AG04450 (cell line): ENCODE data around the gene CROCC. TPM values are rescaled to one million over a fixed set of nuclear protein-coding genes. Genes with fewer than 3 reads are reported as not detected.

ENCODE experiments used
- CTCF ChIA-PET: fragments of 300-600, 350-600 bp; formaldehyde crosslinking; extraction: SDS; loops from one replicate; lab custom pipeline; 2022; ENCODE audit warnings: antibody characterized with exemption, inconsistent platforms; lab: Charles Lee
- POLR2A ChIA-PET: fragments of 350-600 bp; formaldehyde crosslinking; extraction: SDS; loops from one replicate; lab custom pipeline; 2021; ENCODE audit warnings: antibody characterized with exemption, inconsistent platforms; lab: Yijun Ruan, JAX
- DNase-seq: peaks from one replicate; pipeline ENCODE4 v3.0.0-alpha.2; 2011; ENCODE audit warnings: low read depth, low spot score
- H3K27ac ChIP-seq: one replicate; pipeline ENCODE4 v1.5.1; 2012; ENCODE audit warnings: low read depth, low read length, control low read depth
- H3K27me3 ChIP-seq: one replicate; pipeline ENCODE4 v1.6.0; 2012; ENCODE audit warnings: low read length; ENCODE audit not compliant: control insufficient read depth, insufficient read depth
- H3K4me3 ChIP-seq: 2 replicates; pipeline ENCODE4 v1.5.1; 2011; ENCODE audit warnings: mild to moderate bottlenecking, low read depth, low read length, control low read depth
- H3K9me3 ChIP-seq: 2 replicates; pipeline ENCODE4 v1.5.1; 2012; ENCODE audit warnings: low read length; ENCODE audit not compliant: control insufficient read depth, insufficient read depth
- polyA plus RNA-seq: library from polyadenylated mRNA; depleted of rRNA; stranded (reverse); fragments of >200 nt; gene quantifications from 2 replicates; pipeline ENCODE4 v1.2.3, GENCODE V29; 2011
- TF ChIP-seq, protein P1 (sequence below): IDR thresholded peaks from 2 replicates; pipeline ENCODE4 v1.5.1; 2011; ENCODE audit warnings: low read depth, low read length, control low read depth, inconsistent platforms

CROCC gene
- polyA plus RNA-seq, 1 experiment, result 4.2 TPM

DNA sequence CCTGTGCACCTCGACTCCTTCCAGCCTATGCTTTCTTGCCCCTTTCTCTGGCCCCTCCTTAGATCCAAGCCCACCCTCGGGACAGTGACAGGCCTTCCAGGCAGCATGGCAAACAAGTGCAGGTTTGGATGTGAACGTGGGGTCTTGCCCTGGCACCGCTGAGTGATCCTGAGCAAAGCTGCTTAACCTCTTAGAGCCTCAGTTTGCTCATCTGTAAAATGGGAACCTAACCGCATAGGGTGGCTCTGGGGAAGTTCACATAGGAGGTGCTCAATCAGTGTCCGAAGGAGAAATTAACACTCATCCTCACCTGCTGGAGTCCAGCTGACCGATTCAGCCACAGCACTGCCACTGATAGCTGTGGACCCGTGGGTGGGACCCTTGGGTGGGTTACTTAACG, 51.5 kb downstream of the CROCC start:
- no peak overlapping the region for H3K27ac ChIP-seq
- H3K9me3 ChIP-seq, result peaks cover under 1% of the 10 kb centered on the region; the same call in 1 of the 2 replicates
- TF ChIP-seq, protein P1, sequence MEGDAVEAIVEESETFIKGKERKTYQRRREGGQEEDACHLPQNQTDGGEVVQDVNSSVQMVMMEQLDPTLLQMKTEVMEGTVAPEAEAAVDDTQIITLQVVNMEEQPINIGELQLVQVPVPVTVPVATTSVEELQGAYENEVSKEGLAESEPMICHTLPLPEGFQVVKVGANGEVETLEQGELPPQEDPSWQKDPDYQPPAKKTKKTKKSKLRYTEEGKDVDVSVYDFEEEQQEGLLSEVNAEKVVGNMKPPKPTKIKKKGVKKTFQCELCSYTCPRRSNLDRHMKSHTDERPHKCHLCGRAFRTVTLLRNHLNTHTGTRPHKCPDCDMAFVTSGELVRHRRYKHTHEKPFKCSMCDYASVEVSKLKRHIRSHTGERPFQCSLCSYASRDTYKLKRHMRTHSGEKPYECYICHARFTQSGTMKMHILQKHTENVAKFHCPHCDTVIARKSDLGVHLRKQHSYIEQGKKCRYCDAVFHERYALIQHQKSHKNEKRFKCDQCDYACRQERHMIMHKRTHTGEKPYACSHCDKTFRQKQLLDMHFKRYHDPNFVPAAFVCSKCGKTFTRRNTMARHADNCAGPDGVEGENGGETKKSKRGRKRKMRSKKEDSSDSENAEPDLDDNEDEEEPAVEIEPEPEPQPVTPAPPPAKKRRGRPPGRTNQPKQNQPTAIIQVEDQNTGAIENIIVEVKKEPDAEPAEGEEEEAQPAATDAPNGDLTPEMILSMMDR, result no peak
- H3K4me3 ChIP-seq, result no peak overlapping the region
- ChIA-PET POLR2A (no interaction called here), CTCF (interaction anchor here (1.7 kb wide), 1 partner anchor 13 kb away, joined by 17 read pairs; no protein-coding TSS in a partner anchor)
- no peaks in the 10 kb centered on the region for H3K27me3 ChIP-seq
- DNase-seq, result no peak

DNA sequence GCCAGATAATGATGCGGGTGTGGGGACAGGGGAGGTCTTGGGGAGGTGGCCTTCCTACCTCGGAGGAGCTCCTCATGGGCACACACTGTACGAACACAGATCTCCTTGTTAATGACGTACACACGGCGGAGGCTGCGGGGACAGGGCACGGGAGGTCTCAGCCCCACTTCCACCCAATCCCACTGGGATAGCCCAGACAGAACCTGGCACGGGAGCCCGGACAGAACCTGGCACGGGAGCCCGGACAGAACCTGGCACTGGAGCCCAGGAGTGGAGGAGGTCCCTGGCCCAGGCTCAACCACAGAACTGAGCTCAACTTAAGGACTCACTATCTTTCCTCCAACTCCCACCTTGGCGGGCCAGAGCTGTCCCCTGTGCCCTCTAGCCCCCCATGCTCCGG, 53.5 kb downstream of the CROCC start:
- Histone ChIP-seq H3K27ac (no peak overlapping the region), H3K9me3 (no peaks in the 10 kb centered on the region; the same call in 1 of the 2 replicates), H3K27me3 (no peaks in the 10 kb centered on the region), H3K4me3 (no peak overlapping the region)
- POLR2A ChIA-PET, result no interaction called here
- CTCF ChIA-PET, result no interaction called here
- DNase-seq, result no peak
- TF ChIP-seq, protein P1, result no peak

GRCh38 chr1:16975838-16976237, 54.1 kb downstream of the CROCC start:
- Histone ChIP-seq H3K9me3 (no peaks in the 10 kb centered on the region; the same call in 1 of the 2 replicates), H3K27me3 (no peaks in the 10 kb centered on the region), H3K4me3 (no peak overlapping the region), H3K27ac (no peak overlapping the region)
- POLR2A ChIA-PET, result no interaction called here
- CTCF ChIA-PET, result no interaction called here
- TF ChIP-seq, protein P1, result no peak
- no peak for DNase-seq

GRCh38 chr1:16976966-16977365, 55.2 kb downstream of the CROCC start:
- DNase-seq, result no peak
- Histone ChIP-seq H3K27me3 (no peaks in the 10 kb centered on the region), H3K27ac (no peak overlapping the region), H3K9me3 (no peaks in the 10 kb centered on the region; the same call in 1 of the 2 replicates), H3K4me3 (no peak overlapping the region)
- POLR2A ChIA-PET, result no interaction called here
- TF ChIP-seq, protein P1, result no peak
- CTCF ChIA-PET, result no interaction called here

GRCh38 chr1:16977377-16977776, 55.6 kb downstream of the CROCC start:
- Histone ChIP-seq H3K27me3 (no peaks in the 10 kb centered on the region), H3K9me3 (no peaks in the 10 kb centered on the region; the same call in 1 of the 2 replicates), H3K4me3 (no peak overlapping the region), H3K27ac (no peak overlapping the region)
- POLR2A ChIA-PET, result no interaction called here
- TF ChIP-seq, protein P1, result no peak
- CTCF ChIA-PET, result interaction anchor here (1.1 to 1.5 kb wide), 2 partner anchors 15 to 26 kb away, joined by 3 to 5 read pairs; no protein-coding TSS in a partner anchor
- no peak for DNase-seq
